Activated naive CD8-positive, alpha-beta T cell treated with anti-CD3 and anti-CD28 coated beads, Interleukin-2, amount 10 ng/mL, durations not matched to agents 7 days and 5 days (primary cell): ENCODE data around the gene SH2B2. TPM values are rescaled to one million over a fixed set of nuclear protein-coding genes. Genes with fewer than 3 reads are reported as not detected.

ENCODE experiments used
- ATAC-seq: fragments of 150-1000 bp; cut with Tn5 transposase; one replicate; pipeline ENCODE4 v1.10.0; 2021; ENCODE audit warnings: low read depth, moderate library complexity
- POLR2A ChIA-PET: fragments of 350-600 bp; sonication (Branson Sonifier 250); formaldehyde crosslinking; loops from one replicate; lab custom pipeline; 2021; ENCODE audit warnings: antibody characterized with exemption; lab: Charles Lee
- DNase-seq: peaks from one replicate; pipeline ENCODE4 v3.0.0; 2021
- H3K27ac Mint-ChIP-seq: one replicate; pipeline ENCODE4 v1.8.0; 2022; ENCODE audit warnings: mild to moderate bottlenecking, mixed read lengths
- H3K27me3 Mint-ChIP-seq: one replicate; pipeline ENCODE4 v1.8.0; 2022; ENCODE audit warnings: mild to moderate bottlenecking, moderate library complexity, mixed read lengths
- H3K36me3 Mint-ChIP-seq: one replicate; pipeline ENCODE4 v1.8.0; 2021; ENCODE audit warnings: mild to moderate bottlenecking, mixed read lengths
- H3K4me1 Mint-ChIP-seq: one replicate; pipeline ENCODE4 v1.8.0; 2021; ENCODE audit warnings: mixed read lengths
- H3K4me3 Mint-ChIP-seq: one replicate; pipeline ENCODE4 v1.8.0; 2022; ENCODE audit warnings: mild to moderate bottlenecking, moderate library complexity, mixed read lengths
- H3K9me3 Mint-ChIP-seq: one replicate; pipeline ENCODE4 v1.8.0; 2021; ENCODE audit warnings: mixed read lengths
- total RNA-seq, 2 experiments: library from RNA; stranded (reverse); gene quantifications; one replicate each; pipeline ENCODE4 v1.2.3, GENCODE V29; 2021

SH2B2 gene
- 1 to 10 TPM in 1 of 2 experiments, under 1 TPM in 1; 0.97 to 1.2 TPM for total RNA-seq

GRCh38 chr7:102286237-102287110 lies at the start of gene SH2B2:
SH2B2 (plus strand) TSS chr7:102286868; CDS start chr7:102300551, 13,683 bp downstream.
- Mint-ChIP-seq H3K4me3 (peak within 1 kb of the TSS; percentile 52), H3K36me3 (no peaks in the 10 kb centered on the region), H3K4me1 (peaks cover 11% of the 10 kb centered on the region), H3K9me3 (no peaks in the 10 kb centered on the region), H3K27me3 (peaks cover 13% of the 10 kb centered on the region), H3K27ac (no peak within 1 kb of the TSS)
- ATAC-seq: peak; percentile 41
- POLR2A ChIA-PET: no interaction called here
- DNase-seq: peak; percentile 66

GRCh38 chr7:102239206-102239820 lies 47.4 kb upstream of the SH2B2 start:
- Mint-ChIP-seq H3K36me3 (peaks cover 1% of the 10 kb centered on the region), H3K9me3 (no peaks in the 10 kb centered on the region), H3K27me3 (no peaks in the 10 kb centered on the region), H3K27ac (no peak overlapping the region), H3K4me1 (no peaks in the 10 kb centered on the region), H3K4me3 (no peak overlapping the region)
- POLR2A ChIA-PET: no interaction called here
- ATAC-seq (no peak), DNase-seq (no peak)

GRCh38 chr7:102241431-102241830 lies 45.2 kb upstream of the SH2B2 start:
- POLR2A ChIA-PET: no interaction called here
- no peaks in the 10 kb centered on the region for H3K27me3 Mint-ChIP-seq
- H3K9me3 Mint-ChIP-seq: no peaks in the 10 kb centered on the region
- no peak overlapping the region for H3K4me3 Mint-ChIP-seq
- H3K27ac Mint-ChIP-seq: no peak overlapping the region
- DNase-seq (no peak), ATAC-seq (no peak)
- H3K4me1 Mint-ChIP-seq: no peaks in the 10 kb centered on the region
- H3K36me3 Mint-ChIP-seq: no peaks in the 10 kb centered on the region

- H3K27ac Mint-ChIP-seq: no peak overlapping the region
- POLR2A ChIA-PET: no interaction called here
Observed at GRCh38 chr7:102244601-102245000, 42.1 kb upstream of the SH2B2 start.

GRCh38 chr7:102248081-102248455 lies 38.6 kb upstream of the SH2B2 start:
- H3K27ac Mint-ChIP-seq: no peak overlapping the region
- no peak for ATAC-seq

More at GRCh38 chr7:102244601-102245000, 42.1 kb upstream of the SH2B2 start:
- Mint-ChIP-seq H3K9me3 (no peaks in the 10 kb centered on the region), H3K27me3 (no peaks in the 10 kb centered on the region), H3K4me3 (no peak overlapping the region), H3K4me1 (no peaks in the 10 kb centered on the region), H3K36me3 (no peaks in the 10 kb centered on the region)
- DNase-seq (no peak), ATAC-seq (no peak)

GRCh38 chr7:102248456-102249395 lies 37.9 kb upstream of the SH2B2 start:
- Mint-ChIP-seq H3K27me3 (no peaks in the 10 kb centered on the region), H3K4me3 (no peak overlapping the region), H3K36me3 (no peaks in the 10 kb centered on the region), H3K9me3 (no peaks in the 10 kb centered on the region), H3K27ac (no peak overlapping the region), H3K4me1 (no peaks in the 10 kb centered on the region)
- ATAC-seq (no peak), DNase-seq (no peak)
- POLR2A ChIA-PET: no interaction called here

More at GRCh38 chr7:102248081-102248455, 38.6 kb upstream of the SH2B2 start:
- H3K9me3 Mint-ChIP-seq: no peaks in the 10 kb centered on the region
- POLR2A ChIA-PET: no interaction called here
- no peaks in the 10 kb centered on the region for H3K4me1 Mint-ChIP-seq
- no peak overlapping the region for H3K4me3 Mint-ChIP-seq
- H3K27me3 Mint-ChIP-seq: no peaks in the 10 kb centered on the region
- DNase-seq: no peak
- H3K36me3 Mint-ChIP-seq: no peaks in the 10 kb centered on the region

- Mint-ChIP-seq H3K27me3 (no peaks in the 10 kb centered on the region), H3K36me3 (no peaks in the 10 kb centered on the region), H3K4me1 (no peaks in the 10 kb centered on the region), H3K27ac (no peak overlapping the region), H3K4me3 (no peak overlapping the region), H3K9me3 (no peaks in the 10 kb centered on the region)
- DNase-seq (no peak), ATAC-seq (no peak)
- POLR2A ChIA-PET: no interaction called here
Observed at GRCh38 chr7:102251531-102252365, 34.9 kb upstream of the SH2B2 start.

GRCh38 chr7:102252366-102252982 lies 34.2 kb upstream of the SH2B2 start:
- H3K9me3 Mint-ChIP-seq: no peaks in the 10 kb centered on the region
- no peak overlapping the region for H3K27ac Mint-ChIP-seq
- no peak for ATAC-seq
- no peak overlapping the region for H3K4me3 Mint-ChIP-seq
- no peaks in the 10 kb centered on the region for H3K4me1 Mint-ChIP-seq
- no peaks in the 10 kb centered on the region for H3K27me3 Mint-ChIP-seq
- H3K36me3 Mint-ChIP-seq: no peaks in the 10 kb centered on the region
- POLR2A ChIA-PET: no interaction called here
- DNase-seq: no peak

GRCh38 chr7:102253066-102253972 lies 33.3 kb upstream of the SH2B2 start:
- POLR2A ChIA-PET: no interaction called here

GRCh38 chr7:102253973-102254370 lies 32.7 kb upstream of the SH2B2 start:
- Mint-ChIP-seq H3K27me3 (no peaks in the 10 kb centered on the region), H3K36me3 (no peaks in the 10 kb centered on the region), H3K4me3 (no peak overlapping the region), H3K9me3 (no peaks in the 10 kb centered on the region), H3K27ac (no peak overlapping the region), H3K4me1 (no peaks in the 10 kb centered on the region)
- ATAC-seq: no peak
- POLR2A ChIA-PET: no interaction called here
- DNase-seq: no peak

More at GRCh38 chr7:102253066-102253972, 33.3 kb upstream of the SH2B2 start:
- Mint-ChIP-seq H3K4me3 (no peak overlapping the region), H3K27me3 (no peaks in the 10 kb centered on the region), H3K4me1 (no peaks in the 10 kb centered on the region), H3K36me3 (no peaks in the 10 kb centered on the region), H3K27ac (no peak overlapping the region), H3K9me3 (no peaks in the 10 kb centered on the region)
- ATAC-seq (no peak), DNase-seq (no peak)

- no peak overlapping the region for H3K4me3 Mint-ChIP-seq
- ATAC-seq: no peak
- no peak overlapping the region for H3K27ac Mint-ChIP-seq
- H3K27me3 Mint-ChIP-seq: no peaks in the 10 kb centered on the region
- no peaks in the 10 kb centered on the region for H3K4me1 Mint-ChIP-seq
- no peaks in the 10 kb centered on the region for H3K36me3 Mint-ChIP-seq
- H3K9me3 Mint-ChIP-seq: no peaks in the 10 kb centered on the region
- POLR2A ChIA-PET: no interaction called here
- no peak for DNase-seq
Observed at GRCh38 chr7:102254521-102254920, 32.1 kb upstream of the SH2B2 start.
